Muscle layer of colon (tissue), 2 donors: Measurements from ENCODE around the gene PRCC.

Experiments
- H3K27ac ChIP-seq: one replicate; pipeline ENCODE4 v1.7.0; 2013; ENCODE audit warnings: low read depth, mild to moderate bottlenecking, low read length, moderate library complexity
- H3K27me3 ChIP-seq, 2 donors: one replicate each; pipeline ENCODE4 v1.7.0; 2013; ENCODE audit warnings: low read length in 2 of 2, mild to moderate bottlenecking in 2 of 2; ENCODE audit not compliant: insufficient read depth in 2 of 2, control insufficient read depth in 1 of 2
- H3K36me3 ChIP-seq: one replicate; pipeline ENCODE4 v1.7.0; 2013; ENCODE audit warnings: mild to moderate bottlenecking, low read length; ENCODE audit not compliant: insufficient read depth
- H3K4me1 ChIP-seq: one replicate; pipeline ENCODE4 v1.7.0; 2013; ENCODE audit warnings: mild to moderate bottlenecking, low read length; ENCODE audit not compliant: insufficient read depth
- H3K4me3 ChIP-seq, 2 donors: one replicate each; pipeline ENCODE4 v1.7.0; 2013; ENCODE audit warnings: low read length in 2 of 2, low read depth in 1 of 2, mild to moderate bottlenecking in 1 of 2, moderate library complexity in 1 of 2
- H3K9ac ChIP-seq: one replicate; pipeline ENCODE4 v1.7.0; 2013; ENCODE audit warnings: low read length
- H3K9me3 ChIP-seq: one replicate; pipeline ENCODE4 v1.7.0; 2013; ENCODE audit warnings: mild to moderate bottlenecking, low read length
- donor health status: abdominal sarcoma.
- donor health status: Adenocarcinoma of cecum.

The PRCC gene

GRCh38 chr1:156745881-156746280 is 21.5 kb upstream of the PRCC start:
- H3K27me3 ChIP-seq = no peaks in the 10 kb centered on the region
- H3K4me1 ChIP-seq = peaks cover 45% of the 10 kb centered on the region
- no peaks in the 10 kb centered on the region for H3K9me3 ChIP-seq
- H3K4me3 ChIP-seq = peak overlapping the region in 1 of 2 donors; percentile 88
- peaks cover 34% of the 10 kb centered on the region for H3K36me3 ChIP-seq
- peak overlapping the region; percentile 54 for H3K9ac ChIP-seq
- H3K27ac ChIP-seq = peak overlapping the region; percentile 98

GRCh38 chr1:156746406-156746727 is 21.0 kb upstream of the PRCC start:
- Histone ChIP-seq H3K27me3 (no peaks in the 10 kb centered on the region), H3K27ac (peak overlapping the region; percentile 98), H3K9me3 (no peaks in the 10 kb centered on the region), H3K36me3 (peaks cover 34% of the 10 kb centered on the region), H3K4me1 (peaks cover 44% of the 10 kb centered on the region), H3K4me3 (peak overlapping the region; percentile 59 to 88), H3K9ac (peak overlapping the region; percentile 54)

- peaks cover 39% of the 10 kb centered on the region for H3K4me1 ChIP-seq
- peak overlapping the region; percentile 59 to 90 for H3K4me3 ChIP-seq
These were observed 20.4 kb upstream of the PRCC start for GRCh38 chr1:156746728-156747631.

GRCh38 chr1:156747742-156748669 is 19.3 kb upstream of the PRCC start:
- H3K9ac ChIP-seq = peak overlapping the region; percentile 93
- H3K4me3 ChIP-seq = peak overlapping the region; percentile 33 to 90
- H3K4me1 ChIP-seq = peaks cover 46% of the 10 kb centered on the region
- H3K27me3 ChIP-seq = no peaks in the 10 kb centered on the region
- H3K27ac ChIP-seq = peak overlapping the region; percentile 98
- H3K36me3 ChIP-seq = peaks cover 21% of the 10 kb centered on the region
- H3K9me3 ChIP-seq = no peaks in the 10 kb centered on the region

More at GRCh38 chr1:156746728-156747631, 20.4 kb upstream of the PRCC start:
- Histone ChIP-seq H3K36me3 (peaks cover 31% of the 10 kb centered on the region), H3K9me3 (no peaks in the 10 kb centered on the region), H3K9ac (peak overlapping the region; percentile 93), H3K27ac (peak overlapping the region; percentile 98), H3K27me3 (no peaks in the 10 kb centered on the region)

GRCh38 chr1:156748670-156749418 is 18.5 kb upstream of the PRCC start:
- Histone ChIP-seq H3K9me3 (no peaks in the 10 kb centered on the region), H3K4me3 (peak overlapping the region; percentile 43 to 90), H3K36me3 (peaks cover 13% of the 10 kb centered on the region), H3K27ac (peak overlapping the region; percentile 98), H3K27me3 (no peaks in the 10 kb centered on the region), H3K9ac (peak overlapping the region; percentile 93), H3K4me1 (peaks cover 50% of the 10 kb centered on the region)

GRCh38 chr1:156749419-156750118 is 17.8 kb upstream of the PRCC start:
- peaks cover 50% of the 10 kb centered on the region for H3K4me1 ChIP-seq

GRCh38 chr1:156750191-156750672 is 17.1 kb upstream of the PRCC start:
- H3K4me1 ChIP-seq = peaks cover 49% of the 10 kb centered on the region
- H3K36me3 ChIP-seq = peaks cover under 1% of the 10 kb centered on the region
- H3K9ac ChIP-seq = peak overlapping the region; percentile 93
- H3K27ac ChIP-seq = peak overlapping the region; percentile 98
- no peaks in the 10 kb centered on the region for H3K27me3 ChIP-seq
- H3K9me3 ChIP-seq = no peaks in the 10 kb centered on the region
- H3K4me3 ChIP-seq = peak overlapping the region; percentile 90 to 96

More at GRCh38 chr1:156749419-156750118, 17.8 kb upstream of the PRCC start:
- Histone ChIP-seq H3K36me3 (peaks cover 7% of the 10 kb centered on the region), H3K27ac (peak overlapping the region; percentile 98), H3K9ac (peak overlapping the region; percentile 93), H3K27me3 (no peaks in the 10 kb centered on the region), H3K4me3 (peak overlapping the region; percentile 43 to 90), H3K9me3 (no peaks in the 10 kb centered on the region)

GRCh38 chr1:156750711-156751450 is 16.5 kb upstream of the PRCC start:
- peaks cover 43% of the 10 kb centered on the region for H3K4me1 ChIP-seq
- no peaks in the 10 kb centered on the region for H3K9me3 ChIP-seq
- no peaks in the 10 kb centered on the region for H3K36me3 ChIP-seq
- H3K27ac ChIP-seq = peak overlapping the region; percentile 98
- peak overlapping the region; percentile 90 to 96 for H3K4me3 ChIP-seq
- H3K27me3 ChIP-seq = no peaks in the 10 kb centered on the region
- H3K9ac ChIP-seq = peak overlapping the region; percentile 93

- Histone ChIP-seq H3K4me1 (peaks cover 38% of the 10 kb centered on the region), H3K4me3 (peak within 1 kb of the TSS; percentile 90 to 96), H3K27ac (peak within 1 kb of the TSS; percentile 99), H3K27me3 (no peaks in the 10 kb centered on the region), H3K9ac (peak within 1 kb of the TSS; percentile 93), H3K36me3 (no peaks in the 10 kb centered on the region), H3K9me3 (no peaks in the 10 kb centered on the region)
These were observed 15.9 kb upstream of the PRCC start, which contains the start of gene HDGF for GRCh38 chr1:156751451-156751756. Gene HDGF (minus strand): TSS chr1:156751675. CDS start chr1:156751429, 246 bp downstream.
